SKM-1 treated with dmso at 0.1 percent for 144 hours (cell line): ENCODE measurements around the gene SWAP70.
"Not testable (repeated sequence)": the region's sequence is repeated elsewhere in the genome, so short reads cannot be mapped to it uniquely, and the experiment has no call there.

Source experiments
- DNase-seq: peaks from one replicate; lab custom pipeline; 2025; ENCODE audit not compliant: unreplicated experiment; lab: John Stamatoyannopoulos, UW

SWAP70 gene

GRCh38 chr11:9719566-9720289, 55.9 kb downstream of the SWAP70 start:
- peak; percentile 40 for DNase-seq

- DNase-seq, result no peak
Observed at GRCh38 chr11:9720290-9720630, 56.4 kb downstream of the SWAP70 start.

GRCh38 chr11:9722023-9722422, 58.1 kb downstream of the SWAP70 start:
- no peak for DNase-seq

- DNase-seq, result no peak
Observed at GRCh38 chr11:9722893-9723292, 59.0 kb downstream of the SWAP70 start.

GRCh38 chr11:9726321-9727022, 62.6 kb downstream of the SWAP70 start:
- DNase-seq, result peak; percentile 20

DNA sequence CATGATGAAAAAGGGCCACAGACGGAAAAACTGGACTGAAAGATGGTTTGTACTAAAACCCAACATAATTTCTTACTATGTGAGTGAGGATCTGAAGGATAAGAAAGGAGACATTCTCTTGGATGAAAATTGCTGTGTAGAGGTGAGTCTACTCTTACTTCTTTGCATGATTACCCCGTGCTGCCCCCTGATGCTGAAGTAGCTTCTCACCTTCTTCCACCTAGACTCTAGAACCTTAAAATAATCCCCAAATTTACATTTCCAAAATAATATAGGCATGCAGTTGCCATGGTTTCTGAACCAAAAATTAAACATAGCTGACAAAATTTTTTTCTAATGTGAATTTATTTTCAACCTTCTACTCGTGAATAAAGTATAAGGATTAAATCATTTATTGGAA, 64.2 kb downstream of the SWAP70 start:
- DNase-seq, result no peak

DNA sequence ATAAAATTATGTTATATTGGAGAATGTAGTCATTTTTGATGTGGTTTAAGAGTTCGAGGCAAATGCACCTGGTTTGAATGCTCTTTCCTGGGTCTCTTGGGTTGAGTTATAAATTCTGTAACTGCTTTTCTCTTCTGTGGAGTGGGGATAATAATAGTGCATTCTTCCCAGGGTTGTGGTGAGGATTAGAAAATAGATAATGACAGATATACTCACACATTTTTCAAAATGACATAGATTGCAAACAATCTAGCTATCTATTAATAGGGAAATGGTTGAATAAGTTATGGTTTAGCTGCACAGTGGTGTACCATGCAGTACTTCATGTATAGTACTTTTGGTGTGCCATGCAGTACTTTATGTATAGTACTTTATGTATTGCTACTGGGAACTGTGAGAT, 67.4 kb downstream of the SWAP70 start:
- no peak for DNase-seq

- no peak for DNase-seq
Observed at GRCh38 chr11:9732453-9732852, 68.6 kb downstream of the SWAP70 start.

DNA sequence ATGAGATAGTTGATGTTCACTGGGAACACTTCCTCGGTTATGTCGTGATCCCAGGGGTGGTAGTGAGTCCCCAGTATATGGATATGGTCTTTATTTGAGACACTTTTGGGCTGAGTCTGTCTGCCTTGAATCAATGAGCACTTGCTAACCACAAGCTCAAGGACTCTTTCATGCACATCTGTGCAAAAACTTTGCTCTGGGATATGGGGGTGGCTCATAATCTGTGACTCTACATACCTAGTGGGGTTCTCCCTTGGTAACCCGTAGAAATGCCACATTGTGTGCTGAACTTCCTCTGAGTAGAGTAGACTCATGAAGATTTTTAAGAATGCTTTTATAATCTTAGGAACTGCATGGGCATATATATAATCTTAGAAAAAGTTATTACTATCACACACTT, 69.3 kb downstream of the SWAP70 start:
- DNase-seq, result no peak

- DNase-seq, result no peak
Observed at GRCh38 chr11:9735236-9735635, 71.4 kb downstream of the SWAP70 start.

DNA sequence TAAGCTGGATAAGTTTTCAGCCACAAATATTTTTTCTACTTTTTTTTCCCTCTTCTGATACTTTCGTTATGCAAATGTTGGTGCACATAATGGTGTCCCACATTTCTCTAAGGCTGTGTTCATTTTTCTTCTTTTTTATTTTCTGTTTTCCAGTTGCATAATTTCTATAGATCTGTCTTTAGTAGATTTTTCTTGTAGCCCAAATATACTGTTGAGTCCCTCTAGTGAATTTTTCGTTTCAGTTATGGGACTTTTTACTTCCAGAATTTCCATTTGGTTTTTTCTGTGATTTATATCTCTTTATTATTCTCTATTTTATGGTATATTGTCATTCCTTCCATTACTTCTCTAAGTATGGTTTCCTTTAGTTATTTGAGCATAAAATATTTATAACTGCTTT, 72.0 kb downstream of the SWAP70 start:
- DNase-seq, result no peak

GRCh38 chr11:9736365-9736764, 72.5 kb downstream of the SWAP70 start:
- DNase-seq, result no peak

- no peak for DNase-seq
Observed at GRCh38 chr11:9738116-9738515, 74.2 kb downstream of the SWAP70 start.

DNA sequence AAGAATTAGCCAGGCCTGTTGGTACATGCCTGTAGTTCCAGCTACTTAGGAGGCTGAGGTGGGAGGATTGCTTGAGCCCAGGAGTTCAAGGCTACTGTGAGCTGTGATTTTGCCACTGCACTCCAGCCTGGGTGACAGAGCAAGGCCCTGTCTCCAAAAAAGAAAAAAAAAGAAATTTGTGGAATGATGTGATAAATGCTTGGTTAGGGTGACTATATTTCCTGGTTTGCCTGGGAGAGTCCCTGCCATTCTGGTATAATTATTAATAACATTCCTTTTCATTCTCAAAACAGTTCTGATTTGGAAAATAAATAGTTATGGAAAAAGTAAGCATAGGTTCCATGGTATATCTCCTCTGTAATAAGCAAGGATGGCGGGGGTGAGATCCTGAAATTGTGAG, 74.8 kb downstream of the SWAP70 start:
- no peak for DNase-seq

DNA sequence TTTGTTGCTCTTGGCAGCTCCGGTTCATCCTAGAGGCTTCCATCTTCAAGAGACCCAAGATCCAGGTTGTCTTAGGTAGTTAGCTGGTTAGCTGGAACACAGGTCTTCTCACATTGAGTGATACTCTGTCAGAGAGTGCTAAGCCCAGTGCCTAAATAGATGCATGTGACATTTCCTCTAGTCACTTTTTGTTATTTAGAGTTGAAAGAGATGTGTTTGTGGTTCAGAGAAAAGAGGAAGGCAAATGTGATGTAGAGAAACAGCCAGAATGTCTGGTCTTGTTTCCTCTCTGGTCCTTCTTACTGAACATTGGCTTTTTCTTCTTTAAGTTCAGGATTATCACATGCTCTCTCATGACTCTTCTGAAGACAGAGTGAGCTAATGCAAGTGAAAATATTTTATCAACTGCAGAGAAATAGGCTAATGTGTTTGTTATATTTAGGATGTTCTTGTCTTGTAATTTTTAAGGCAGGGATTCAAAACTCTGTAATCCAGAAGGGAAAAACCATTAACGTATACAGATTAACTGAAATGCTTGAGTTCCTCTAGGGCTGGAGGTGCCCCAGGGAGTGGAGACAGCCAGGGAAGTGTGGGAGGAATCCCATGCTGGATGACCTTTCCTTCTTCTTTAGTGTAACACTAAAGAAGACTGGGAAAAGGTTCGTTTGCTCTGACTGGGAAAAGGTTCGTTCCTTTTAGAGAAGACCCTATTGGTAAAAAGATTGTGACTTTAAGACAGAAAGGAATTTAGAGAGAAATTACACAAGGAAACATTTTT, 75.4 kb downstream of the SWAP70 start:
- DNase-seq, result peak; percentile 64

GRCh38 chr11:9740202-9740883, 76.5 kb downstream of the SWAP70 start:
- no peak for DNase-seq

DNA sequence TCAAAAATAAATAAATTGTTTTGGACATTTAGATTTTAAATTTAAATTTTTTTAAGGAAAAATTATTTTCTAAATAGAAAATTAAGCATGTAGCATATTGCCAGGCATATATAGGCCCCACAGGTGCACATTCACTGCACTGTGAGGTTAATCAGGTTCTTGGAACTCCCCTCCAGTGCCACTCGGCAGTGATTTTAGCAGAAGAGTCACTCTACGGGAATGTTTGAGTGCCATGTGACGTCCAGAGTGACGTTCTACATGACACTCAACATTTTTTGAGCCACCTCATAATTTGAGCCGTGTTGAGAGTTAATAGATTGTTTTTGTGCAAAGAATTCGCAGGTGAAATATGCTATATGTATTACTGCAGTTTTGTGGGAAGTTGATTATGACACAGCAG, 77.4 kb downstream of the SWAP70 start:
- DNase-seq, result no peak

DNA sequence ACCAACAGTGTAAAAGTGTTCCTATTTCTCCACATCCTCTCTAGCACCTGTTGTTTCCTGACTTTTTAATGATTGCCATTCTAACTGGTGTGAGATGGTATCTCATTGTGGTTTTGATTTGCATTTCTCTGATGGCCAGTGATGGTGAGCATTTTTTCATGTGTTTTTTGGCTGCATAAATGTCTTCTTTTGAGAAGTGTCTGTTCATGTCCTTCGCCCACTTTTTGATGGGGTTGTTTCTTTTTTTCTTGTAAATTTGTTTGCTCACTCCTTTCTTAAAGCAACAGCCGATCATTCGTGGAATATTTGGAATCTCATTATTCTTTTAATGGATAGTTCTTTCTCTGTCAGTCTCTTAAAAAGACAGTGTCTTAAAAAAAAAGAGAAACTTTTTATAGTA, 79.6 kb downstream of the SWAP70 start:
- not testable (repeated sequence) for DNase-seq

GRCh38 chr11:9745411-9746211, 81.7 kb downstream of the SWAP70 start:
- no peak for DNase-seq

DNA sequence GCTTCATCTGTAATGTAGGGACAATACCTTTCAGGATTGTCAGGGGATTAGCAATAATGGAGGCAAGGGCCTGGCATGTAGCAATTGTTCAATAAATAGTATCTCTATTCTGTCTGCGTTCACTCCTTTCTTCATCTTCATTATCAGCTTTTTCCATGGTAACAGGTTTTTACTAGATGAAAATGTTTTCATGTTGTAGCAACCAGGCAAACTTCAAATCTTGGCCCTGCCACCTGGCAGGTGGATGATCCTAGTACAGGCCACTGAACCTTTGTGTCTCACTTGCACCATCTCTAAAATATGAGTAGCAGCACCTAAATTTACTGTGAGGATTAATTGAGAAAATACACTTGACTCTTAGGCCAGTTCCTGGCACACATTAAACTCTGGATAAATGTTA, 83.4 kb downstream of the SWAP70 start:
- DNase-seq, result no peak

DNA sequence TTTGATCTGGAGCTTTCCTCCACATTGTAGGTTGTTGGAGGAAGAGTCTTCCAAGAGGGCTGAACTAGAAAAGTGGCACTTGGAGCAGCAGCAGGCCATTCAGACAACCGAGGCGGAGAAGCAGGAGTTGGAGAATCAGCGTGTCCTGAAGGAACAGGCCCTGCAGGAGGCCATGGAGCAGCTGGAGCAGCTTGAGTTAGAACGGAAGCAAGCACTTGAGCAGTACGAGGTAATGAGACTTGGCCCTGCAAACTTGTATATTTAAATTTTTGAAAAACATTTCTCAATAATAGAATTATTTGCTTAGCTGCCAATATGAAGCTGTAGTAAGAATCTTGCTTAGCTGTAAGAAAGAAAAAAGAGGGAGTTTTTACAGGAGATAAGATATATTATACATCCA, 84.0 kb downstream of the SWAP70 start:
- DNase-seq, result no peak
